HEK293 (cell line): Measurements from ENCODE around the gene XPO5.

Source experiments
- BCL11A ChIP-seq: fragments of 450-650 bp; formaldehyde crosslinking; IDR thresholded peaks from 2 replicates; pipeline ENCODE4 v1.5.1; 2016; ENCODE audit warnings: low read depth, missing biosample characterization, missing genetic modification characterization
- GFI1B ChIP-seq: fragments of 450-650 bp; formaldehyde crosslinking; IDR thresholded peaks from 2 replicates; pipeline ENCODE4 v1.5.1; 2016; ENCODE audit warnings: missing biosample characterization, missing genetic modification characterization
- SCRT2 ChIP-seq: fragments of 450-650 bp; formaldehyde crosslinking; IDR thresholded peaks from 2 replicates; pipeline ENCODE4 v1.5.1; 2016; ENCODE audit warnings: missing biosample characterization, missing genetic modification characterization
- ZFHX2 ChIP-seq: fragments of 450-650 bp; formaldehyde crosslinking; conservative IDR thresholded peaks from 2 replicates; pipeline ENCODE4 v1.5.1; 2016; ENCODE audit warnings: missing biosample characterization, missing genetic modification characterization
- ZNF138 ChIP-seq: fragments of 450-650 bp; formaldehyde crosslinking; IDR thresholded peaks from 2 replicates; pipeline ENCODE4 v1.5.1; 2016; ENCODE audit warnings: missing biosample characterization, missing genetic modification characterization, borderline replicate concordance
- ZNF274 ChIP-seq, 2 experiments: fragments of 200-500 bp in 1 of 2; fragments of 450-650 bp in 1 of 2; sonication (Bioruptor generic) in 1 of 2; formaldehyde crosslinking in 1 of 2; IDR thresholded peaks; 2 replicates each; pipeline versions ENCODE4 v1.5.1 to v1.6.1; 2014 to 2016; ENCODE audit warnings: borderline replicate concordance in 1 of 2, inconsistent platforms in 1 of 2, low read length in 1 of 2, missing biosample characterization in 1 of 2, missing genetic modification characterization in 1 of 2
- ZNF423 ChIP-seq: fragments of 450-650 bp; formaldehyde crosslinking; IDR thresholded peaks from 2 replicates; pipeline ENCODE4 v1.5.1; 2016; ENCODE audit warnings: missing biosample characterization, missing genetic modification characterization
- ZNF610 ChIP-seq: fragments of 450-650 bp; formaldehyde crosslinking; IDR thresholded peaks from 2 replicates; pipeline ENCODE4 v1.5.1; 2016; ENCODE audit warnings: missing biosample characterization, missing genetic modification characterization, borderline replicate concordance
- ZNF629 ChIP-seq: fragments of 450-650 bp; formaldehyde crosslinking; IDR thresholded peaks from 2 replicates; pipeline ENCODE4 v1.5.1; 2017; ENCODE audit warnings: missing biosample characterization, missing genetic modification characterization
- ZNF843 ChIP-seq: fragments of 450-650 bp; formaldehyde crosslinking; IDR thresholded peaks from 2 replicates; pipeline ENCODE4 v1.5.1; 2016; ENCODE audit warnings: missing biosample characterization, missing genetic modification characterization
- TF ChIP-seq, protein P1 (sequence below): fragments of 450-650 bp; formaldehyde crosslinking; IDR thresholded peaks from 2 replicates; pipeline ENCODE4 v1.5.1; 2016; ENCODE audit warnings: missing biosample characterization, missing genetic modification characterization, borderline replicate concordance
- TF ChIP-seq, protein P2 (sequence below): fragments of 450-650 bp; formaldehyde crosslinking; conservative IDR thresholded peaks from 2 replicates; pipeline ENCODE4 v1.5.1; 2016; ENCODE audit warnings: low read depth, missing biosample characterization, missing genetic modification characterization
- TF ChIP-seq, protein P3 (sequence below): fragments of 450-650 bp; formaldehyde crosslinking; IDR thresholded peaks from 2 replicates; pipeline ENCODE4 v1.5.1; 2017; ENCODE audit warnings: missing biosample characterization, missing genetic modification characterization
- TF ChIP-seq, protein P4 (sequence below): fragments of 450-650 bp; formaldehyde crosslinking; IDR thresholded peaks from 2 replicates; pipeline ENCODE4 v1.5.1; 2016; ENCODE audit warnings: missing biosample characterization, missing genetic modification characterization, borderline replicate concordance
- TF ChIP-seq, protein P5 (sequence below): fragments of 450-650 bp; formaldehyde crosslinking; IDR thresholded peaks from 2 replicates; pipeline ENCODE4 v1.5.1; 2016; ENCODE audit warnings: missing biosample characterization, missing genetic modification characterization
- TF ChIP-seq, protein P6 (sequence below): fragments of 450-650 bp; formaldehyde crosslinking; IDR thresholded peaks from 2 replicates; pipeline ENCODE4 v1.5.1; 2016; ENCODE audit warnings: missing biosample characterization, missing genetic modification characterization

XPO5 gene

DNA sequence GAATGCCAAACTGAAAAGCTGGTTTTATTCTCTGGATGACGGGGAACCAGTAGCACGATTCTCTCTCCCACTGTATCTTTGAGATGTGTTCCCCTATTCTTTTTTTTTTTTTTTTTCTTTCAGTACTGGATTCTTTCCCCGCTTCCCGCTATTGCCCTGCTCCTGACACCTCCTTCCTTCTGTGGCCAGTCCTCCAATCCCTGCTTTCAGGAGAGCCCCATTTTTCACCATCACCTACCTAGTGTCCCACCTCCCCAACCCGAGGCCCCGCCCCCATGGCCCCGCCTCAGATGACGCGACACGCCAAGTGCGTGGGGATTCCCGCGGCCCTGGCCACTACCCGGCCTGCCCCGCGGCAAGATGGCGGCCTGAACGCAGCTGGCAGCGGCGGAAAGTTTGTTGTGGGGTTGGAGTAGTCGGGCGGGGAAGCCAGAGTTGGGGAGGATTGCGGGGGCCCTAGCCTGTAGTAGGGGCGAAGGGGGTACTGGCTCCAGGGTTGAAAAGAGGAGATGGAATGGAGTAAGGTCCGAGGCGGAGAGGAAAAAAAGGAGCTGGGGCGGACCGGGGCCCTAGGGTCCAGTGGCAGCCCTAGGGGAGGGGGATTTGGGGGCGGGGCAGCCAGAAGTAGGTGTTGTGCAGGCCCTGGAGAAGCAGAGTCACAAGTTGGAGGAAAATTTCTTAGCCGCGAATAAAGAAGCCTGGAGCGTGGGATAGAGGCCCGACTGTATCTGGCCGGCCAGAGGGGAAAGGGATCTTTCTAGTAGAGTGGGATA is 98.4 kb downstream of the XPO5 start, which contains the start of gene TJAP1 (continued):
- TF ChIP-seq, protein P1, sequence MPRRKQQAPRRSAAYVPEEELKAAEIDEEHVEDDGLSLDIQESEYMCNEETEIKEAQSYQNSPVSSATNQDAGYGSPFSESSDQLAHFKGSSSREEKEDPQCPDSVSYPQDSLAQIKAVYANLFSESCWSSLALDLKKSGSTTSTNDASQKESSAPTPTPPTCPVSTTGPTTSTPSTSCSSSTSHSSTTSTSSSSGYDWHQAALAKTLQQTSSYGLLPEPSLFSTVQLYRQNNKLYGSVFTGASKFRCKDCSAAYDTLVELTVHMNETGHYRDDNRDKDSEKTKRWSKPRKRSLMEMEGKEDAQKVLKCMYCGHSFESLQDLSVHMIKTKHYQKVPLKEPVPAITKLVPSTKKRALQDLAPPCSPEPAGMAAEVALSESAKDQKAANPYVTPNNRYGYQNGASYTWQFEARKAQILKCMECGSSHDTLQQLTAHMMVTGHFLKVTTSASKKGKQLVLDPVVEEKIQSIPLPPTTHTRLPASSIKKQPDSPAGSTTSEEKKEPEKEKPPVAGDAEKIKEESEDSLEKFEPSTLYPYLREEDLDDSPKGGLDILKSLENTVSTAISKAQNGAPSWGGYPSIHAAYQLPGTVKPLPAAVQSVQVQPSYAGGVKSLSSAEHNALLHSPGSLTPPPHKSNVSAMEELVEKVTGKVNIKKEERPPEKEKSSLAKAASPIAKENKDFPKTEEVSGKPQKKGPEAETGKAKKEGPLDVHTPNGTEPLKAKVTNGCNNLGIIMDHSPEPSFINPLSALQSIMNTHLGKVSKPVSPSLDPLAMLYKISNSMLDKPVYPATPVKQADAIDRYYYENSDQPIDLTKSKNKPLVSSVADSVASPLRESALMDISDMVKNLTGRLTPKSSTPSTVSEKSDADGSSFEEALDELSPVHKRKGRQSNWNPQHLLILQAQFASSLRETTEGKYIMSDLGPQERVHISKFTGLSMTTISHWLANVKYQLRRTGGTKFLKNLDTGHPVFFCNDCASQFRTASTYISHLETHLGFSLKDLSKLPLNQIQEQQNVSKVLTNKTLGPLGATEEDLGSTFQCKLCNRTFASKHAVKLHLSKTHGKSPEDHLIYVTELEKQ = no peak
- no peak for TF ChIP-seq ZNF423 (tag by site-specific recombination)
- TF ChIP-seq, protein P2, sequence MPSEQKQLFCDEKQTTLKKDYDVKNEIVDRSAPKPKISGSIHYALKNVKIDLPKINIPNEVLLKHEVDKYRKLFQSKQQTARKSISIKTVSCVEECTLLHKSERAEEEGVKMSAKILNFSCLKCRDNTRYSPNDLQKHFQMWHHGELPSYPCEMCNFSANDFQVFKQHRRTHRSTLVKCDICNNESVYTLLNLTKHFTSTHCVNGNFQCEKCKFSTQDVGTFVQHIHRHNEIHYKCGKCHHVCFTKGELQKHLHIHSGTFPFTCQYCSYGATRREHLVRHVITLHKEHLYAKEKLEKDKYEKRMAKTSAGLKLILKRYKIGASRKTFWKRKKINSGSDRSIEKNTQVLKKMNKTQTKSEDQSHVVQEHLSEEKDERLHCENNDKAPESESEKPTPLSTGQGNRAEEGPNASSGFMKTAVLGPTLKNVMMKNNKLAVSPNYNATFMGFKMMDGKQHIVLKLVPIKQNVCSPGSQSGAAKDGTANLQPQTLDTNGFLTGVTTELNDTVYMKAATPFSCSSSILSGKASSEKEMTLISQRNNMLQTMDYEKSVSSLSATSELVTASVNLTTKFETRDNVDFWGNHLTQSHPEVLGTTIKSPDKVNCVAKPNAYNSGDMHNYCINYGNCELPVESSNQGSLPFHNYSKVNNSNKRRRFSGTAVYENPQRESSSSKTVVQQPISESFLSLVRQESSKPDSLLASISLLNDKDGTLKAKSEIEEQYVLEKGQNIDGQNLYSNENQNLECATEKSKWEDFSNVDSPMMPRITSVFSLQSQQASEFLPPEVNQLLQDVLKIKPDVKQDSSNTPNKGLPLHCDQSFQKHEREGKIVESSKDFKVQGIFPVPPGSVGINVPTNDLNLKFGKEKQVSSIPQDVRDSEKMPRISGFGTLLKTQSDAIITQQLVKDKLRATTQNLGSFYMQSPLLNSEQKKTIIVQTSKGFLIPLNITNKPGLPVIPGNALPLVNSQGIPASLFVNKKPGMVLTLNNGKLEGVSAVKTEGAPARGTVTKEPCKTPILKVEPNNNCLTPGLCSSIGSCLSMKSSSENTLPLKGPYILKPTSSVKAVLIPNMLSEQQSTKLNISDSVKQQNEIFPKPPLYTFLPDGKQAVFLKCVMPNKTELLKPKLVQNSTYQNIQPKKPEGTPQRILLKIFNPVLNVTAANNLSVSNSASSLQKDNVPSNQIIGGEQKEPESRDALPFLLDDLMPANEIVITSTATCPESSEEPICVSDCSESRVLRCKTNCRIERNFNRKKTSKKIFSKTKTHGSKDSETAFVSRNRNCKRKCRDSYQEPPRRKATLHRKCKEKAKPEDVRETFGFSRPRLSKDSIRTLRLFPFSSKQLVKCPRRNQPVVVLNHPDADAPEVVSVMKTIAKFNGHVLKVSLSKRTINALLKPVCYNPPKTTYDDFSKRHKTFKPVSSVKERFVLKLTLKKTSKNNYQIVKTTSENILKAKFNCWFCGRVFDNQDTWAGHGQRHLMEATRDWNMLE (tag by site-specific recombination) = 0 out of 2 replicates have a peak, but pooled peaks have one; percentile 11
- TF ChIP-seq ZNF629 = no peak; the same call in none of the 2 replicates
- TF ChIP-seq ZNF843 (tag by site-specific recombination) = 0 out of 2 replicates have a peak, but pooled peaks have one; percentile 19
- TF ChIP-seq, protein P3, sequence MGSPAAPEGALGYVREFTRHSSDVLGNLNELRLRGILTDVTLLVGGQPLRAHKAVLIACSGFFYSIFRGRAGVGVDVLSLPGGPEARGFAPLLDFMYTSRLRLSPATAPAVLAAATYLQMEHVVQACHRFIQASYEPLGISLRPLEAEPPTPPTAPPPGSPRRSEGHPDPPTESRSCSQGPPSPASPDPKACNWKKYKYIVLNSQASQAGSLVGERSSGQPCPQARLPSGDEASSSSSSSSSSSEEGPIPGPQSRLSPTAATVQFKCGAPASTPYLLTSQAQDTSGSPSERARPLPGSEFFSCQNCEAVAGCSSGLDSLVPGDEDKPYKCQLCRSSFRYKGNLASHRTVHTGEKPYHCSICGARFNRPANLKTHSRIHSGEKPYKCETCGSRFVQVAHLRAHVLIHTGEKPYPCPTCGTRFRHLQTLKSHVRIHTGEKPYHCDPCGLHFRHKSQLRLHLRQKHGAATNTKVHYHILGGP (tag by site-specific recombination) = no peak
- peak; percentile 77 for TF ChIP-seq ZFHX2
- no peak for TF ChIP-seq ZNF610 (tag by site-specific recombination)
- TF ChIP-seq, protein P4, sequence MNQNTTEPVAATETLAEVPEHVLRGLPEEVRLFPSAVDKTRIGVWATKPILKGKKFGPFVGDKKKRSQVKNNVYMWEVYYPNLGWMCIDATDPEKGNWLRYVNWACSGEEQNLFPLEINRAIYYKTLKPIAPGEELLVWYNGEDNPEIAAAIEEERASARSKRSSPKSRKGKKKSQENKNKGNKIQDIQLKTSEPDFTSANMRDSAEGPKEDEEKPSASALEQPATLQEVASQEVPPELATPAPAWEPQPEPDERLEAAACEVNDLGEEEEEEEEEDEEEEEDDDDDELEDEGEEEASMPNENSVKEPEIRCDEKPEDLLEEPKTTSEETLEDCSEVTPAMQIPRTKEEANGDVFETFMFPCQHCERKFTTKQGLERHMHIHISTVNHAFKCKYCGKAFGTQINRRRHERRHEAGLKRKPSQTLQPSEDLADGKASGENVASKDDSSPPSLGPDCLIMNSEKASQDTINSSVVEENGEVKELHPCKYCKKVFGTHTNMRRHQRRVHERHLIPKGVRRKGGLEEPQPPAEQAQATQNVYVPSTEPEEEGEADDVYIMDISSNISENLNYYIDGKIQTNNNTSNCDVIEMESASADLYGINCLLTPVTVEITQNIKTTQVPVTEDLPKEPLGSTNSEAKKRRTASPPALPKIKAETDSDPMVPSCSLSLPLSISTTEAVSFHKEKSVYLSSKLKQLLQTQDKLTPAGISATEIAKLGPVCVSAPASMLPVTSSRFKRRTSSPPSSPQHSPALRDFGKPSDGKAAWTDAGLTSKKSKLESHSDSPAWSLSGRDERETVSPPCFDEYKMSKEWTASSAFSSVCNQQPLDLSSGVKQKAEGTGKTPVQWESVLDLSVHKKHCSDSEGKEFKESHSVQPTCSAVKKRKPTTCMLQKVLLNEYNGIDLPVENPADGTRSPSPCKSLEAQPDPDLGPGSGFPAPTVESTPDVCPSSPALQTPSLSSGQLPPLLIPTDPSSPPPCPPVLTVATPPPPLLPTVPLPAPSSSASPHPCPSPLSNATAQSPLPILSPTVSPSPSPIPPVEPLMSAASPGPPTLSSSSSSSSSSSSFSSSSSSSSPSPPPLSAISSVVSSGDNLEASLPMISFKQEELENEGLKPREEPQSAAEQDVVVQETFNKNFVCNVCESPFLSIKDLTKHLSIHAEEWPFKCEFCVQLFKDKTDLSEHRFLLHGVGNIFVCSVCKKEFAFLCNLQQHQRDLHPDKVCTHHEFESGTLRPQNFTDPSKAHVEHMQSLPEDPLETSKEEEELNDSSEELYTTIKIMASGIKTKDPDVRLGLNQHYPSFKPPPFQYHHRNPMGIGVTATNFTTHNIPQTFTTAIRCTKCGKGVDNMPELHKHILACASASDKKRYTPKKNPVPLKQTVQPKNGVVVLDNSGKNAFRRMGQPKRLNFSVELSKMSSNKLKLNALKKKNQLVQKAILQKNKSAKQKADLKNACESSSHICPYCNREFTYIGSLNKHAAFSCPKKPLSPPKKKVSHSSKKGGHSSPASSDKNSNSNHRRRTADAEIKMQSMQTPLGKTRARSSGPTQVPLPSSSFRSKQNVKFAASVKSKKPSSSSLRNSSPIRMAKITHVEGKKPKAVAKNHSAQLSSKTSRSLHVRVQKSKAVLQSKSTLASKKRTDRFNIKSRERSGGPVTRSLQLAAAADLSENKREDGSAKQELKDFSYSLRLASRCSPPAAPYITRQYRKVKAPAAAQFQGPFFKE = no peak
- no peak for TF ChIP-seq GFI1B (tag by site-specific recombination)
- TF ChIP-seq ZNF274 (IDR thresholded peaks at IDR 0.05; ENCODE audit: low read length) = no peak
- no peak for TF ChIP-seq ZNF274 (tag by site-specific recombination; IDR thresholded peaks at IDR 0.05; ENCODE audit: borderline replicate concordance)
- TF ChIP-seq, protein P5, sequence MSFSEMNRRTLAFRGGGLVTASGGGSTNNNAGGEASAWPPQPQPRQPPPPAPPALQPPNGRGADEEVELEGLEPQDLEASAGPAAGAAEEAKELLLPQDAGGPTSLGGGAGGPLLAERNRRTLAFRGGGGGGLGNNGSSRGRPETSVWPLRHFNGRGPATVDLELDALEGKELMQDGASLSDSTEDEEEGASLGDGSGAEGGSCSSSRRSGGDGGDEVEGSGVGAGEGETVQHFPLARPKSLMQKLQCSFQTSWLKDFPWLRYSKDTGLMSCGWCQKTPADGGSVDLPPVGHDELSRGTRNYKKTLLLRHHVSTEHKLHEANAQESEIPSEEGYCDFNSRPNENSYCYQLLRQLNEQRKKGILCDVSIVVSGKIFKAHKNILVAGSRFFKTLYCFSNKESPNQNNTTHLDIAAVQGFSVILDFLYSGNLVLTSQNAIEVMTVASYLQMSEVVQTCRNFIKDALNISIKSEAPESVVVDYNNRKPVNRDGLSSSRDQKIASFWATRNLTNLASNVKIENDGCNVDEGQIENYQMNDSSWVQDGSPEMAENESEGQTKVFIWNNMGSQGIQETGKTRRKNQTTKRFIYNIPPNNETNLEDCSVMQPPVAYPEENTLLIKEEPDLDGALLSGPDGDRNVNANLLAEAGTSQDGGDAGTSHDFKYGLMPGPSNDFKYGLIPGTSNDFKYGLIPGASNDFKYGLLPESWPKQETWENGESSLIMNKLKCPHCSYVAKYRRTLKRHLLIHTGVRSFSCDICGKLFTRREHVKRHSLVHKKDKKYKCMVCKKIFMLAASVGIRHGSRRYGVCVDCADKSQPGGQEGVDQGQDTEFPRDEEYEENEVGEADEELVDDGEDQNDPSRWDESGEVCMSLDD (tag by site-specific recombination) = 0 out of 2 replicates have a peak, but pooled peaks have one; percentile 40
- TF ChIP-seq, protein P6, sequence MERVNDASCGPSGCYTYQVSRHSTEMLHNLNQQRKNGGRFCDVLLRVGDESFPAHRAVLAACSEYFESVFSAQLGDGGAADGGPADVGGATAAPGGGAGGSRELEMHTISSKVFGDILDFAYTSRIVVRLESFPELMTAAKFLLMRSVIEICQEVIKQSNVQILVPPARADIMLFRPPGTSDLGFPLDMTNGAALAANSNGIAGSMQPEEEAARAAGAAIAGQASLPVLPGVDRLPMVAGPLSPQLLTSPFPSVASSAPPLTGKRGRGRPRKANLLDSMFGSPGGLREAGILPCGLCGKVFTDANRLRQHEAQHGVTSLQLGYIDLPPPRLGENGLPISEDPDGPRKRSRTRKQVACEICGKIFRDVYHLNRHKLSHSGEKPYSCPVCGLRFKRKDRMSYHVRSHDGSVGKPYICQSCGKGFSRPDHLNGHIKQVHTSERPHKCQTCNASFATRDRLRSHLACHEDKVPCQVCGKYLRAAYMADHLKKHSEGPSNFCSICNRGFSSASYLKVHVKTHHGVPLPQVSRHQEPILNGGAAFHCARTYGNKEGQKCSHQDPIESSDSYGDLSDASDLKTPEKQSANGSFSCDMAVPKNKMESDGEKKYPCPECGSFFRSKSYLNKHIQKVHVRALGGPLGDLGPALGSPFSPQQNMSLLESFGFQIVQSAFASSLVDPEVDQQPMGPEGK = peak; percentile 84
- TF ChIP-seq BCL11A (tag by site-specific recombination) = no peak
- TF ChIP-seq SCRT2 (tag by site-specific recombination) = no peak
- no peak for TF ChIP-seq ZNF138
